BE2C (cell line): ENCODE measurements around the gene LLGL2.

Experiments
- DNase-seq: peaks from one replicate; pipeline ENCODE4 v3.0.0-alpha.2; 2020
- H3K27me3 ChIP-seq: fragments of 250-450 bp; sonication (Bioruptor Pico); 2 replicates; pipeline ENCODE4 v1.5.1; 2020; ENCODE audit warnings: mild to moderate bottlenecking
- H3K36me3 ChIP-seq: fragments of 250-450 bp; sonication (Bioruptor Pico); 2 replicates; pipeline ENCODE4 v1.5.1; 2020; ENCODE audit warnings: mild to moderate bottlenecking
- H3K4me1 ChIP-seq: fragments of 250-450 bp; sonication (Bioruptor Pico); 2 replicates; pipeline ENCODE4 v1.5.1; 2020
- H3K4me3 ChIP-seq: 2 replicates; pipeline ENCODE4 v1.5.1; 2011; ENCODE audit warnings: low read depth, low read length
- H3K9me3 ChIP-seq: fragments of 250-450 bp; sonication (Bioruptor Pico); 2 replicates; pipeline ENCODE4 v1.5.1; 2020
- TF ChIP-seq, protein P1 (sequence below): IDR thresholded peaks from 2 replicates; pipeline ENCODE4 v1.5.1; 2012; ENCODE audit warnings: mild to moderate bottlenecking, low read depth, low read length

LLGL2 gene

DNA sequence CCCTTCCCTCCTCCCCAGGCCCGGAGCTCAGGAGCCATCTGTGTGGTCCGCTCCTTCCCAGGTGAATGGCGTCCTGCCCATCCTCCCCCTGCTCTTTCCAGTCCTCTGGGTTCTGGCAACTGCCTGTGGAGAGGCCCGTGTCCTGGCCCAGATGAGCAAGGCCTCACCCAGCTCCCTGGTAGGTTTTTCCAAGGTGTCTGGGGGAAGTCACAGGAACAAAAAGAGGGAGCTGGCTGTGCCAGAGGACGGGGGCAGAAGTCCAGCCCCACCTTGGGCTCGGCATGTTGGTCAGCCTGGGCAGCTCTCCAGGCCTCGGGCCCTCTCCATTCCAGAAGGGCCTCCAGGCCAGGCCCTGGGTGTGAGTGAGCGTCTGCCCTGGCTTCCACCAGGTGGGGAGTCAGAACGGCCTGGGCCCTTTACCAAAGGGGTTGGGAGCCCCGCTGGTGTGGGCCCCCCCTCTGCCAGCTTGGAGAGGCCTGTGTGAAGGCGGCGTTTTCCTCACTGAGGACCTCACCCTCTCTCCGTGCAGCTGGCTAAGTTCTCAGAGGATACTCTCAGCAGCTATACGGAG is 35.2 kb upstream of the LLGL2 start:
- TF ChIP-seq, protein P1, sequence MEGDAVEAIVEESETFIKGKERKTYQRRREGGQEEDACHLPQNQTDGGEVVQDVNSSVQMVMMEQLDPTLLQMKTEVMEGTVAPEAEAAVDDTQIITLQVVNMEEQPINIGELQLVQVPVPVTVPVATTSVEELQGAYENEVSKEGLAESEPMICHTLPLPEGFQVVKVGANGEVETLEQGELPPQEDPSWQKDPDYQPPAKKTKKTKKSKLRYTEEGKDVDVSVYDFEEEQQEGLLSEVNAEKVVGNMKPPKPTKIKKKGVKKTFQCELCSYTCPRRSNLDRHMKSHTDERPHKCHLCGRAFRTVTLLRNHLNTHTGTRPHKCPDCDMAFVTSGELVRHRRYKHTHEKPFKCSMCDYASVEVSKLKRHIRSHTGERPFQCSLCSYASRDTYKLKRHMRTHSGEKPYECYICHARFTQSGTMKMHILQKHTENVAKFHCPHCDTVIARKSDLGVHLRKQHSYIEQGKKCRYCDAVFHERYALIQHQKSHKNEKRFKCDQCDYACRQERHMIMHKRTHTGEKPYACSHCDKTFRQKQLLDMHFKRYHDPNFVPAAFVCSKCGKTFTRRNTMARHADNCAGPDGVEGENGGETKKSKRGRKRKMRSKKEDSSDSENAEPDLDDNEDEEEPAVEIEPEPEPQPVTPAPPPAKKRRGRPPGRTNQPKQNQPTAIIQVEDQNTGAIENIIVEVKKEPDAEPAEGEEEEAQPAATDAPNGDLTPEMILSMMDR, result no peak
- no peak for DNase-seq
- peaks cover 3% of the 10 kb centered on the region for H3K36me3 ChIP-seq

GRCh38 chr17:75490953-75491649 is 34.4 kb upstream of the LLGL2 start:
- no peaks in the 10 kb centered on the region for H3K9me3 ChIP-seq
- no peaks in the 10 kb centered on the region for H3K4me1 ChIP-seq
- no peak overlapping the region for H3K4me3 ChIP-seq
- DNase-seq, result no peak
- H3K27me3 ChIP-seq, result no peaks in the 10 kb centered on the region
- peaks cover 11% of the 10 kb centered on the region for H3K36me3 ChIP-seq
- TF ChIP-seq, protein P1, result no peak

More for the DNA sequence above, 35.2 kb upstream of the LLGL2 start:
- Histone ChIP-seq H3K4me1 (no peaks in the 10 kb centered on the region), H3K4me3 (no peak overlapping the region), H3K9me3 (no peaks in the 10 kb centered on the region), H3K27me3 (no peaks in the 10 kb centered on the region)

DNA sequence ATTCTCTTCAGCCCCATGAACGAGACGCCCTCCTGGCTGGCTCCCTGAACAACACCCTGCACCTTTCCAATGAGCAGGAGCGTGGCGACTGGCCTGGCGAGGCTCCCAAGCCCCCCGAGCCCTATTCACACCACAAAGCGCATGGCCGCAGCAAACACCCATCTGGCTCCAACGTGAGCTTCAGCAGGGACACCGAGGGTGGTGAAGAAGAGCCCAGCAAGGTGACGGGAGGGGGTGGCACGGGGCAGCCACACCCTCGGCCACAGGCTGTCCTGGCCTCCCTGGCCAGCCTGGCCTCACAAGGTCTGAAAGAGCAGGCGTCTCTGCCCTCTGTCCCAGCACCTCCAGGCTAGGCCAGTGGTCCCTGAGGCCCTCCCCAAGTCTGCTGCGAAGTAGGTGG is 33.8 kb upstream of the LLGL2 start:
- no peaks in the 10 kb centered on the region for H3K4me1 ChIP-seq
- DNase-seq, result no peak
- peaks cover 15% of the 10 kb centered on the region for H3K36me3 ChIP-seq
- H3K4me3 ChIP-seq, result no peak overlapping the region
- TF ChIP-seq, protein P1, result no peak
- no peaks in the 10 kb centered on the region for H3K27me3 ChIP-seq
- no peaks in the 10 kb centered on the region for H3K9me3 ChIP-seq

GRCh38 chr17:75492555-75493168 is 32.8 kb upstream of the LLGL2 start:
- Histone ChIP-seq H3K4me3 (no peak overlapping the region), H3K27me3 (no peaks in the 10 kb centered on the region), H3K9me3 (no peaks in the 10 kb centered on the region), H3K36me3 (peaks cover 21% of the 10 kb centered on the region), H3K4me1 (no peaks in the 10 kb centered on the region)
- DNase-seq, result no peak
- TF ChIP-seq, protein P1, result no peak

DNA sequence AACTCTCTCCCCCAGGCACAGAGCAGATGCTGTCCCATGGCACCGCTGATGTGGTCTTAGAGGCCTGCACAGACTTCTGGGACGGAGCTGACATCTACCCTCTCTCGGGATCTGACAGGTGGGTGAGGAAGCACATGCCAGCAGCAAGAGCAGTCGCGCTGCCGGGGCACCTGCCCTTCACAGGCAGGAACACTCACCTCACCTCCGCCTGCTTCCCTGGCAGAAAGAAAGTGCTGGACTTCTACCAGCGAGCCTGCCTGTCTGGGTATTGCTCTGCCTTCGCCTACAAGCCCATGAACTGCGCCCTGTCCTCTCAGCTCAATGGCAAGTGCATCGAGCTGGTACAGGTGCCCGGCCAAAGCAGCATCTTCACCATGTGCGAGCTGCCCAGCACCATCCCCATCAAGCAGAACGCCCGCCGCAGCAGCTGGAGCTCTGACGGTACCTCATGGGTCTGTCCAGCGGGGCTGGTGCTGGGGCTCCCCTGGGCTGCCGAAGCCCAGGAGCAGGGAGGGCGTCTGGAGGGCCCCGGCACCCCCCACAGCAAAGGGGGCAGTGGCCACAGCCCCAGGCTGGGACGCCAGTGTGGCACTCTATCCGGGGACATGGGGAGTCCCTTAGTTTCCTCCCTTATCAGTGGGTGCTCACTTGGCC is 31.9 kb upstream of the LLGL2 start:
- Histone ChIP-seq H3K9me3 (no peaks in the 10 kb centered on the region), H3K4me3 (no peak overlapping the region), H3K36me3 (peaks cover 31% of the 10 kb centered on the region), H3K27me3 (no peaks in the 10 kb centered on the region), H3K4me1 (no peaks in the 10 kb centered on the region)
- TF ChIP-seq, protein P1, result no peak
- no peak for DNase-seq
